GM12878 (cell line): Measurements from ENCODE around the gene SMIM44. TPM values are rescaled to one million over a fixed set of nuclear protein-coding genes. Genes with fewer than 3 reads are reported as not detected.

ENCODE experiments used
- ATAC-seq: fragments of 200-7000 bp; cut with Tn5 transposase; 3 replicates; pipeline ENCODE4 v1.9.1; 2020; ENCODE audit warnings: mild to moderate bottlenecking, moderate library complexity
- BruUV-seq: library from RNA; stranded (reverse); fragments of 400-500 nt; replicated peaks from 2 replicates; lab custom pipeline; 2021; lab: Mats Ljungman, UMichigan
- CTCF ChIA-PET: fragments of 300-600 bp; sonication (Branson Sonifier 250); formaldehyde crosslinking; extraction: SDS; loops from one replicate; lab custom pipeline; 2021; ENCODE audit warnings: inconsistent platforms; lab: Yijun Ruan, JAX
- POLR2A ChIA-PET: fragments of 350-600 bp; formaldehyde crosslinking; extraction: SDS; loops from one replicate; lab custom pipeline; 2021; ENCODE audit warnings: inconsistent platforms; lab: Charles Lee
- RAD21 ChIA-PET: fragments of 300-600 bp; sonication (Branson Sonifier 250); formaldehyde crosslinking; loops from one replicate; lab custom pipeline; 2023; ENCODE audit warnings: antibody characterized with exemption; ENCODE audit not compliant: unreplicated experiment; lab: Charles Lee
- SMC1A ChIA-PET: fragments of 300-600 bp; sonication (Branson Sonifier 250); formaldehyde crosslinking; loops from one replicate; lab custom pipeline; 2023; ENCODE audit not compliant: unreplicated experiment, uncharacterized antibody; lab: Charles Lee
- DNase-seq: peaks from one replicate; pipeline ENCODE4 v3.0.0-alpha.2; 2011; ENCODE audit warnings: low read depth, low spot score
- FAIRE-seq: peaks from 3 replicates; lab custom pipeline; 2011; peaks lifted over from hg19 to GRCh38; lab: Jason Lieb, UNC
- H2AFZ ChIP-seq: 2 replicates; pipeline ENCODE4 v1.6.0; 2011; ENCODE audit warnings: low read depth, low read length, control low read depth; ENCODE audit not compliant: control insufficient read depth
- H3K27ac ChIP-seq: 2 replicates; pipeline ENCODE4 v1.5.1; 2011; ENCODE audit warnings: control low read depth; ENCODE audit not compliant: control insufficient read depth, insufficient read depth
- H3K27me3 ChIP-seq, 2 experiments: replicated peaks in 1 of 2; 2 replicates each; pipeline versions ENCODE4 v1.6.0 to v1.6.1; 2011; ENCODE audit warnings: low read length in 1 of 2; ENCODE audit not compliant: control insufficient read depth in 2 of 2, insufficient read depth in 2 of 2
- H3K36me3 ChIP-seq, 2 experiments: 2 replicates each; pipeline ENCODE4 v1.5.1; 2011; ENCODE audit warnings: low read length in 1 of 2; ENCODE audit not compliant: control insufficient read depth in 2 of 2, insufficient read depth in 2 of 2
- H3K4me1 ChIP-seq: 2 replicates; pipeline ENCODE4 v1.6.1; 2011; ENCODE audit warnings: mild to moderate bottlenecking, low read length, moderate library complexity, mixed read lengths; ENCODE audit not compliant: control insufficient read depth, insufficient read depth
- H3K4me2 ChIP-seq: 2 replicates; pipeline ENCODE4 v1.6.0; 2011; ENCODE audit warnings: control low read depth; ENCODE audit not compliant: control insufficient read depth, insufficient read depth
- H3K4me3 ChIP-seq: fragments of 200-600 bp; sonication (generic); 2 replicates; pipeline ENCODE4 v1.5.1; 2016
- H3K79me2 ChIP-seq: 2 replicates; pipeline ENCODE4 v1.6.0; 2011; ENCODE audit warnings: low read length; ENCODE audit not compliant: control insufficient read depth, insufficient read depth
- H3K9ac ChIP-seq: 2 replicates; pipeline ENCODE4 v1.8.0; 2011; ENCODE audit warnings: low read length, control low read depth, mixed read lengths; ENCODE audit not compliant: control insufficient read depth, insufficient read depth
- H3K9me3 ChIP-seq: replicated peaks from 3 replicates; pipeline ENCODE4 v1.5.1; 2011; ENCODE audit warnings: mild to moderate bottlenecking, low read length; ENCODE audit not compliant: control insufficient read depth, insufficient read depth
- H4K20me1 ChIP-seq: 2 replicates; pipeline ENCODE4 v1.6.0; 2011; ENCODE audit not compliant: control insufficient read depth, insufficient read depth
- ASH2L ChIP-seq: fragments of 300-600, 200-600 bp; sonication (generic); IDR thresholded peaks from 2 replicates; pipeline ENCODE4 v1.6.1; 2017; ENCODE audit warnings: low read depth, mild to moderate bottlenecking, borderline replicate concordance
- CREB1 ChIP-seq: IDR thresholded peaks from 2 replicates; pipeline ENCODE4 v1.6.1; 2012; ENCODE audit warnings: low read depth, mild to moderate bottlenecking, inconsistent platforms
- EGR1 ChIP-seq, 2 experiments: IDR thresholded peaks; 1 replicate in 1 of 2; 2 replicates in 1 of 2; pipeline ENCODE4 v1.6.1; 2011 to 2012; ENCODE audit warnings: low read depth in 2 of 2, low read length in 2 of 2, borderline replicate concordance in 1 of 2, mild to moderate bottlenecking in 1 of 2, moderate library complexity in 1 of 2
- GATAD2B ChIP-seq: fragments of 450-650 bp; conservative IDR thresholded peaks from 2 replicates; pipeline ENCODE4 v1.6.1; 2017; ENCODE audit warnings: low read depth, mild to moderate bottlenecking, moderate library complexity
- HDAC6 ChIP-seq: fragments of 200-600 bp; sonication (generic); IDR thresholded peaks from one replicate; pipeline ENCODE4 v1.8.0; 2017; ENCODE audit warnings: antibody characterized with exemption; ENCODE audit not compliant: unreplicated experiment
- IRF4 ChIP-seq: IDR thresholded peaks from 2 replicates; pipeline ENCODE4 v1.6.1; 2011; ENCODE audit warnings: low read depth, low read length
- JUNB ChIP-seq: IDR thresholded peaks from 2 replicates; pipeline ENCODE4 v1.6.1; 2016; ENCODE audit warnings: antibody characterized with exemption, mild to moderate bottlenecking
- MYB ChIP-seq: fragments of 150-350 bp; IDR thresholded peaks from 2 replicates; pipeline ENCODE4 v1.6.1; 2014; ENCODE audit warnings: mild to moderate bottlenecking, low read depth, low read length, borderline replicate concordance
- NFXL1 ChIP-seq: fragments of 450-650 bp; IDR thresholded peaks from 2 replicates; pipeline ENCODE4 v1.6.1; 2017; ENCODE audit warnings: antibody characterized with exemption, mild to moderate bottlenecking, borderline replicate concordance
- NR2C1 ChIP-seq: fragments of 450-650 bp; IDR thresholded peaks from 2 replicates; pipeline ENCODE4 v1.6.1; 2017; ENCODE audit warnings: antibody characterized with exemption, mild to moderate bottlenecking, moderate library complexity
- RELA ChIP-seq: fragments of 450-650 bp; IDR thresholded peaks from 2 replicates; pipeline ENCODE4 v1.8.0; 2014; ENCODE audit warnings: borderline replicate concordance; ENCODE audit not compliant: partially characterized antibody
- SREBF2 ChIP-seq: IDR thresholded peaks from 2 replicates; pipeline ENCODE4 v1.6.1; 2012; ENCODE audit warnings: mild to moderate bottlenecking, low read length
- STAT1 ChIP-seq: fragments of 450-650 bp; conservative IDR thresholded peaks from 2 replicates; pipeline ENCODE4 v1.6.1; 2014; ENCODE audit warnings: antibody characterized with exemption, mild to moderate bottlenecking
- YY1 ChIP-seq: IDR thresholded peaks from 2 replicates; pipeline ENCODE4 v1.6.1; 2011; ENCODE audit warnings: low read depth, mild to moderate bottlenecking, low read length
- ZBED1 ChIP-seq: IDR thresholded peaks from 2 replicates; pipeline ENCODE4 v1.6.1; 2016; ENCODE audit warnings: borderline replicate concordance
- ZZZ3 ChIP-seq: IDR thresholded peaks from 2 replicates; pipeline ENCODE4 v1.6.1; 2011; ENCODE audit warnings: low read depth; ENCODE audit not compliant: control insufficient read depth, insufficient read length
- WGBS: methylation state at CpG from one replicate; pipeline ENCODE4 v1.1.6; 2016; ENCODE audit warnings: low lambda C conversion rate; ENCODE audit not compliant: insufficient replicate concordance, insufficient coverage; ENCODE audit errors: missing lambda C conversion rate; 5-methylcytosine and 5-hydroxymethylcytosine counted together
- in situ Hi-C: fragments of 300-500 bp; cut with MboI; formaldehyde crosslinking; loops from 9 replicates; pipeline ENCODE4 v1.14.3; 2018; ENCODE audit warnings: mixed read lengths
- intact Hi-C: fragments of 100-400 bp; cut with micrococcal nuclease; formaldehyde crosslinking; loops from one replicate; pipeline ENCODE4 v1.14.2; 2022; ENCODE audit not compliant: unreplicated experiment
- polyA plus RNA-seq, 11 experiments: library from polyadenylated mRNA; depleted of rRNA in 4 of 11; unstranded in 6 of 11; stranded (reverse) in 5 of 11; fragments of >200 nt; fragmentation: Nextera tagmentation in 4 of 11; fragmentation: Illumina TruSeq in 1 of 11; extraction: Ambion mirVana in 4 of 11; extraction: Trizol in 1 of 11; gene quantifications; 1 replicate in 1 of 11; 2 replicates in 10 of 11; pipeline versions ENCODE4 v1.2.1 to v1.2.3, GENCODE V29; 2011 to 2016; ENCODE audit warnings: inconsistent platforms in 2 of 11, missing spikeins in 2 of 11, low read depth in 1 of 11
- total RNA-seq, 4 experiments: library from RNA; depleted of rRNA in 3 of 4; stranded (reverse); fragments of >200 nt in 3 of 4; fragmentation: Illumina TruSeq in 1 of 4; extraction: Trizol in 1 of 4; gene quantifications; 2 replicates each; pipeline versions ENCODE4 v1.2.1 to v1.2.3, GENCODE V29; 2013 to 2021
- TF ChIP-seq, protein P1 (sequence below): fragments of 450-650 bp; IDR thresholded peaks from 2 replicates; pipeline ENCODE4 v1.6.1; 2016; ENCODE audit warnings: mild to moderate bottlenecking, moderate library complexity, borderline replicate concordance
- TF ChIP-seq, protein P2 (sequence below): fragments of 450-650 bp; IDR thresholded peaks from 2 replicates; pipeline ENCODE4 v1.6.1; 2017; ENCODE audit warnings: mild to moderate bottlenecking

SMIM44 gene
- total and polyA plus RNA-seq, 10 of the 15 experiments (the other 5 are each of a cell fraction or from before 2014, with no cell fraction given): not detected

DNA sequence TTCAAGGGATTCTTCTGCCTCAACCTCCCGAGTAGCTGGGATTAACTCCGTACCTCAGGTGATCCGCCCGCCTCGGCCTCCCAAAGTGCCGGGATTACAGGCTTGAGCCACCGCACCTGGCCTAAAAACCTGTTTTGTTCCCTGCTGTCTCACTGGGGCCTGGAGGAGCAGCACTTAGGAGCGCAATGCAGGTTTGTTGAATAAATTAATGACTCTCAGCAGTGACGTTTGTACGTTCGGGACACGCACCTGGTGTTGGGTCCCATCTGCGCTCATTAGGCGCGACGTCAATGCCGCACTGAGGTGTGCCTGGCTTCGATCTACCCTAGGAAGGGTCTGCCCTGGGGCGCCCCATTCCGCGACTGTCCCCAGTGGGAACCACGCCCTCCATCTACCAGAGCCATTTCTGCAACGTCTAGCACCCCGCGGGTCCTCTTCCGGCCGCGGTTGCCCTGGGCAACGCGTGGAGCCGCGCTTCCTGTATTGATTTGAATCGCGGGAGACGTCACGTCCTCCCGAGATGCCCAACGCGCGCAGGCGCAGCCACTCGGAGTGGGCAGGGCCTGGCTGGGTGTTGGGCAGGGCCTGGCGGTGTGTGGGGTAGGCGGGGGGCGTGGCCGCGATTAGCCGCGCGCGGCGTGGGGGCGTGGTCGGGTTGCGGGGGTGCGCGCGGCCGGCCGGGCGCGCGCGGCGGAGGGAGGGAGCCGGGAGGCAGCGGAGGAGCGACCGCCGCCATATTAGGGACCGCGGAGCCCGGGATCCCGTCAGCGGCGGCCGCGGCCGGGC is 22.6 kb upstream of the SMIM44 start, which contains the start of gene FZR1 (continued):
- TF ChIP-seq, protein P1, sequence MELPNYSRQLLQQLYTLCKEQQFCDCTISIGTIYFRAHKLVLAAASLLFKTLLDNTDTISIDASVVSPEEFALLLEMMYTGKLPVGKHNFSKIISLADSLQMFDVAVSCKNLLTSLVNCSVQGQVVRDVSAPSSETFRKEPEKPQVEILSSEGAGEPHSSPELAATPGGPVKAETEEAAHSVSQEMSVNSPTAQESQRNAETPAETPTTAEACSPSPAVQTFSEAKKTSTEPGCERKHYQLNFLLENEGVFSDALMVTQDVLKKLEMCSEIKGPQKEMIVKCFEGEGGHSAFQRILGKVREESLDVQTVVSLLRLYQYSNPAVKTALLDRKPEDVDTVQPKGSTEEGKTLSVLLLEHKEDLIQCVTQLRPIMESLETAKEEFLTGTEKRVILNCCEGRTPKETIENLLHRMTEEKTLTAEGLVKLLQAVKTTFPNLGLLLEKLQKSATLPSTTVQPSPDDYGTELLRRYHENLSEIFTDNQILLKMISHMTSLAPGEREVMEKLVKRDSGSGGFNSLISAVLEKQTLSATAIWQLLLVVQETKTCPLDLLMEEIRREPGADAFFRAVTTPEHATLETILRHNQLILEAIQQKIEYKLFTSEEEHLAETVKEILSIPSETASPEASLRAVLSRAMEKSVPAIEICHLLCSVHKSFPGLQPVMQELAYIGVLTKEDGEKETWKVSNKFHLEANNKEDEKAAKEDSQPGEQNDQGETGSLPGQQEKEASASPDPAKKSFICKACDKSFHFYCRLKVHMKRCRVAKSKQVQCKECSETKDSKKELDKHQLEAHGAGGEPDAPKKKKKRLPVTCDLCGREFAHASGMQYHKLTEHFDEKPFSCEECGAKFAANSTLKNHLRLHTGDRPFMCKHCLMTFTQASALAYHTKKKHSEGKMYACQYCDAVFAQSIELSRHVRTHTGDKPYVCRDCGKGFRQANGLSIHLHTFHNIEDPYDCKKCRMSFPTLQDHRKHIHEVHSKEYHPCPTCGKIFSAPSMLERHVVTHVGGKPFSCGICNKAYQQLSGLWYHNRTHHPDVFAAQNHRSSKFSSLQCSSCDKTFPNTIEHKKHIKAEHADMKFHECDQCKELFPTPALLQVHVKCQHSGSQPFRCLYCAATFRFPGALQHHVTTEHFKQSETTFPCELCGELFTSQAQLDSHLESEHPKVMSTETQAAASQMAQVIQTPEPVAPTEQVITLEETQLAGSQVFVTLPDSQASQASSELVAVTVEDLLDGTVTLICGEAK: peak; percentile 88
- TF ChIP-seq SREBF2 (no peak), ZBED1 (no peak), ASH2L (no peak), STAT1 (no peak)

DNA sequence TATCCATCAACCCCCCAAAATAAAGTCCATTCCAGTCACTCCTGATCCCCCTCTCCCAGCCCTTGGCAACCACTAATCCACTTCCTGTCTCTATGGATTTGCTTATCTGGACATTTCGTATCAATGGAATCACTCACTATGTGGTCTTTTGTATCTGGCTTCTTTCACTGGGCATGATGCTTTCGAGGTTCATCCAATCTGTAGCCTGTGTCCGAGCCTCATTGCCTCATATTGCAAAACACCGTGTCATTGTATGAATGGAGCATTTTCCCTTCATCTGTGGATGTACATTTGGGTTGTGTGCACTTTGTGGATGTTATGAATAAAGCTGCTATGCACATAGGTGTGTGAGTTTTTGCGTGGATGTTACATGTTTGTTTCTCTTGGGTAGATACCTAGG is 21.5 kb upstream of the SMIM44 start:
- BruUV-seq: no TSS peak
- TF ChIP-seq JUNB (no peak), ZZZ3 (no peak), NR2C1 (no peak), CREB1 (no peak), HDAC6 (no peak), GATAD2B (no peak), NFXL1 (no peak), IRF4 (no peak), EGR1 (IDR thresholded peaks at IDR 0.05; ENCODE audit: borderline replicate concordance in 1 of 2, low read depth in 2 of 2, low read length in 2 of 2) (no peak), MYB (no peak), YY1 (no peak), RELA (no peak)
- TF ChIP-seq, protein P2, sequence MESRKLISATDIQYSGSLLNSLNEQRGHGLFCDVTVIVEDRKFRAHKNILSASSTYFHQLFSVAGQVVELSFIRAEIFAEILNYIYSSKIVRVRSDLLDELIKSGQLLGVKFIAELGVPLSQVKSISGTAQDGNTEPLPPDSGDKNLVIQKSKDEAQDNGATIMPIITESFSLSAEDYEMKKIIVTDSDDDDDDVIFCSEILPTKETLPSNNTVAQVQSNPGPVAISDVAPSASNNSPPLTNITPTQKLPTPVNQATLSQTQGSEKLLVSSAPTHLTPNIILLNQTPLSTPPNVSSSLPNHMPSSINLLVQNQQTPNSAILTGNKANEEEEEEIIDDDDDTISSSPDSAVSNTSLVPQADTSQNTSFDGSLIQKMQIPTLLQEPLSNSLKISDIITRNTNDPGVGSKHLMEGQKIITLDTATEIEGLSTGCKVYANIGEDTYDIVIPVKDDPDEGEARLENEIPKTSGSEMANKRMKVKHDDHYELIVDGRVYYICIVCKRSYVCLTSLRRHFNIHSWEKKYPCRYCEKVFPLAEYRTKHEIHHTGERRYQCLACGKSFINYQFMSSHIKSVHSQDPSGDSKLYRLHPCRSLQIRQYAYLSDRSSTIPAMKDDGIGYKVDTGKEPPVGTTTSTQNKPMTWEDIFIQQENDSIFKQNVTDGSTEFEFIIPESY: no peak
- H3K9ac ChIP-seq: no peak overlapping the region
- H4K20me1 ChIP-seq: no peaks in the 10 kb centered on the region
- ChIA-PET POLR2A (no interaction called here), RAD21 (no interaction called here), CTCF (no interaction called here), SMC1A (no interaction called here)
- no peak overlapping the region for H3K4me3 ChIP-seq
- FAIRE-seq (peak; percentile 89), ATAC-seq (no peak), DNase-seq (no peak)
- no peaks in the 10 kb centered on the region; a peak in 3 of 4 replicates for H3K36me3 ChIP-seq
- no peak overlapping the region for H2AFZ ChIP-seq
- peaks cover 38% of the 10 kb centered on the region for H3K79me2 ChIP-seq
- peak overlapping the region; percentile 15; the same call in 1 of the 2 replicates for H3K4me2 ChIP-seq
- no peak overlapping the region for H3K27ac ChIP-seq
- in situ Hi-C loops: no loop called here
- H3K27me3 ChIP-seq: no peaks in the 10 kb centered on the region
- 85% methylated on average over 5 of the region's 5 CpGs for WGBS
- no peaks in the 10 kb centered on the region for H3K9me3 ChIP-seq
- intact Hi-C loops: no loop called here
- H3K4me1 ChIP-seq: peaks cover 7% of the 10 kb centered on the region
